OCI-LY7 (cell line): ENCODE measurements around the gene CTDSP1. TPM values are rescaled to one million over a fixed set of nuclear protein-coding genes. Genes with fewer than 3 reads are reported as not detected.

Experiments
- BruUV-seq: library from RNA; stranded (reverse); fragments of 400-500 nt; replicated peaks from 2 replicates; lab custom pipeline; 2021; lab: Mats Ljungman, UMichigan
- CTCF ChIA-PET: fragments of 300-600 bp; sonication (Branson Sonifier 250); formaldehyde crosslinking; loops from one replicate; lab custom pipeline; 2022; ENCODE audit warnings: antibody characterized with exemption; ENCODE audit not compliant: unreplicated experiment; lab: Charles Lee
- POLR2A ChIA-PET: fragments of 300-600 bp; sonication (Branson Sonifier 250); formaldehyde crosslinking; loops from one replicate; lab custom pipeline; 2022; ENCODE audit warnings: antibody characterized with exemption; lab: Charles Lee
- DNase-seq: peaks from one replicate; pipeline ENCODE4 v3.0.0-alpha.2; 2015; ENCODE audit warnings: low spot score
- H2AFZ ChIP-seq: fragments of 200-600 bp; sonication (generic), shearing (Covaris generic); 2 replicates; pipeline ENCODE4 v1.6.1; 2014; ENCODE audit warnings: mild to moderate bottlenecking, antibody characterized with exemption, low read length, moderate library complexity
- H3K27ac ChIP-seq: fragments of 200-600 bp; sonication (generic); 2 replicates; pipeline ENCODE4 v1.5.1; 2014; ENCODE audit warnings: mixed run types, low read depth, mild to moderate bottlenecking, moderate library complexity, low read length, inconsistent platforms; ENCODE audit not compliant: poor library complexity, severe bottlenecking
- H3K36me3 ChIP-seq: fragments of 200-600 bp; sonication (generic); 2 replicates; pipeline ENCODE4 v1.6.1; 2014; ENCODE audit warnings: mild to moderate bottlenecking, antibody characterized with exemption, low read length, moderate library complexity, mixed read lengths; ENCODE audit not compliant: insufficient read depth
- H3K4me1 ChIP-seq: fragments of 200-600 bp; sonication (generic); 2 replicates; pipeline ENCODE4 v1.5.1; 2014; ENCODE audit warnings: mild to moderate bottlenecking, low read length; ENCODE audit not compliant: insufficient read depth, poor library complexity, severe bottlenecking
- H3K4me2 ChIP-seq: fragments of 200-600 bp; sonication (generic); 2 replicates; pipeline ENCODE4 v1.6.1; 2014; ENCODE audit warnings: mild to moderate bottlenecking, low read length
- H3K4me3 ChIP-seq: fragments of 200-600 bp; sonication (generic); 2 replicates; pipeline ENCODE4 v1.5.1; 2014; ENCODE audit warnings: mild to moderate bottlenecking, low read depth, low read length; ENCODE audit not compliant: poor library complexity, severe bottlenecking
- H3K79me2 ChIP-seq: fragments of 200-600 bp; sonication (generic); 2 replicates; pipeline ENCODE4 v1.6.1; 2016; ENCODE audit warnings: low read depth, mild to moderate bottlenecking, low read length, moderate library complexity, mixed read lengths; ENCODE audit not compliant: insufficient read depth
- H3K9me2 ChIP-seq: fragments of 200-600 bp; sonication (generic); 2 replicates; pipeline ENCODE4 v1.6.1; 2016; ENCODE audit warnings: mild to moderate bottlenecking, low read length, mixed read lengths; ENCODE audit not compliant: insufficient read depth
- H3K9me3 ChIP-seq: fragments of 200-600 bp; sonication (generic); 2 replicates; pipeline ENCODE4 v1.6.1; 2014; ENCODE audit warnings: mild to moderate bottlenecking, mixed run types, low read length, mixed read lengths
- H4K20me1 ChIP-seq: fragments of 200-600 bp; sonication (generic); 2 replicates; pipeline ENCODE4 v1.6.1; 2014; ENCODE audit warnings: mild to moderate bottlenecking, antibody characterized with exemption, low read length, moderate library complexity, mixed read lengths; ENCODE audit not compliant: insufficient read depth
- EZH2phosphoT487 ChIP-seq: fragments of 200-600 bp; sonication (generic); IDR thresholded peaks from 2 replicates; pipeline ENCODE4 v1.6.1; 2018; ENCODE audit warnings: low read depth, borderline replicate concordance, mild to moderate bottlenecking, mixed run types, antibody characterized with exemption, low read length, moderate library complexity, mixed read lengths
- intact Hi-C: fragments of 100-400 bp; cut with micrococcal nuclease; formaldehyde crosslinking; loops from one replicate; pipeline ENCODE4 v1.10.0; 2022; ENCODE audit not compliant: unreplicated experiment
- total RNA-seq, 2 experiments: library from RNA; depleted of rRNA in 1 of 2; stranded (reverse); fragments of >200 nt in 1 of 2; shearing (Covaris generic) in 1 of 2; gene quantifications; 2 replicates each; pipeline ENCODE4 v1.2.3, GENCODE V29; 2014 to 2022
- TF ChIP-seq, protein P1 (sequence below): fragments of 200-600 bp; sonication (generic); conservative IDR thresholded peaks from 2 replicates; pipeline ENCODE4 v1.5.1; 2014; ENCODE audit warnings: mild to moderate bottlenecking, antibody characterized with exemption, low read length, moderate library complexity, mixed read lengths

Gene CTDSP1
- total RNA-seq, 2 experiments from 2014 or later: 95.3 to 152 TPM

DNA sequence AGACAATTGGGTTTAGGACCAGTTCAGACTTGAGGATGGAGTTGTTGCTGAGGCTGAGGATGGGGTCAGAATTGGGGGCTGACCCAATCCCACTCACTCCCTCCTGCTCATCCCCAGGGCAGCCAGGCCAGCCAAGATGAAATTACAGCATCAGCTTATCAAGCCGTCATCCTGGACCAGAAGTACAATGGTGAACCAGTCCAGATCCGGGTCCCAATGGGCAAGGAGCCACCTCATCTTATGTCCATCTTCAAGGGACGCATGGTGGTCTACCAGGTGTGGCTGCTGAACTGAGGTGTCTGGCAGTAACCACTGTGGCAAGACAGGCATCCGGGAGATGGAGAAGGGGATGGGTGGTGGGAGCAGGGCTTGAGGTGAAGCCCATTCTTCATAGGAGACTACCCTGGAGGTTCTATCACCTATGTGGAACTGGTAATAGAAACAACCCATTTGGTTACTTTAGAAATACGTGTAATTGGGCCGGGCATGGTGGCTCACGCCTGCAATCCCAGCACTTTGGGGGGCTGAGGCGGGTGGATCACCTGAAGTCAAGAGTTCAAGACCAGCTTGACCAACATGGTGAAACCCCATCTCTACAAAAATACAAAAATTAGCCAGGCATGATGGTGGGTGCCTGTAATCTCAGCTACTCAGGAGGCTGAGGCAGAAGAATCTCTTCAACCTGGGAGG lies 33.2 kb downstream of the CTDSP1 start:
- Histone ChIP-seq H3K4me3 (no peak overlapping the region), H3K9me2 (no peaks in the 10 kb centered on the region), H2AFZ (no peak overlapping the region), H3K79me2 (no peaks in the 10 kb centered on the region), H3K9me3 (no peaks in the 10 kb centered on the region), H3K36me3 (no peaks in the 10 kb centered on the region), H3K4me1 (no peaks in the 10 kb centered on the region), H3K27ac (no peak overlapping the region), H3K4me2 (no peak overlapping the region), H4K20me1 (no peaks in the 10 kb centered on the region)
- ChIA-PET POLR2A (no interaction called here), CTCF (no interaction called here)
- BruUV-seq: no TSS peak
- TF ChIP-seq, protein P1, sequence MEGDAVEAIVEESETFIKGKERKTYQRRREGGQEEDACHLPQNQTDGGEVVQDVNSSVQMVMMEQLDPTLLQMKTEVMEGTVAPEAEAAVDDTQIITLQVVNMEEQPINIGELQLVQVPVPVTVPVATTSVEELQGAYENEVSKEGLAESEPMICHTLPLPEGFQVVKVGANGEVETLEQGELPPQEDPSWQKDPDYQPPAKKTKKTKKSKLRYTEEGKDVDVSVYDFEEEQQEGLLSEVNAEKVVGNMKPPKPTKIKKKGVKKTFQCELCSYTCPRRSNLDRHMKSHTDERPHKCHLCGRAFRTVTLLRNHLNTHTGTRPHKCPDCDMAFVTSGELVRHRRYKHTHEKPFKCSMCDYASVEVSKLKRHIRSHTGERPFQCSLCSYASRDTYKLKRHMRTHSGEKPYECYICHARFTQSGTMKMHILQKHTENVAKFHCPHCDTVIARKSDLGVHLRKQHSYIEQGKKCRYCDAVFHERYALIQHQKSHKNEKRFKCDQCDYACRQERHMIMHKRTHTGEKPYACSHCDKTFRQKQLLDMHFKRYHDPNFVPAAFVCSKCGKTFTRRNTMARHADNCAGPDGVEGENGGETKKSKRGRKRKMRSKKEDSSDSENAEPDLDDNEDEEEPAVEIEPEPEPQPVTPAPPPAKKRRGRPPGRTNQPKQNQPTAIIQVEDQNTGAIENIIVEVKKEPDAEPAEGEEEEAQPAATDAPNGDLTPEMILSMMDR: no peak
- TF ChIP-seq EZH2phosphoT487: no peak
- no peak for DNase-seq
- intact Hi-C loops: loop anchor here (10.0 kb wide), 1 partner anchor 412 kb away; no protein-coding TSS in a partner anchor

- POLR2A ChIA-PET: no interaction called here
These were observed 34.8 kb downstream of the CTDSP1 start for GRCh38 chr2:218434456-218434855.

More at GRCh38 chr2:218434456-218434855, 34.8 kb downstream of the CTDSP1 start:
- Histone ChIP-seq H3K36me3 (no peaks in the 10 kb centered on the region), H3K27ac (no peak overlapping the region), H3K79me2 (no peaks in the 10 kb centered on the region), H3K9me2 (no peaks in the 10 kb centered on the region), H3K9me3 (no peaks in the 10 kb centered on the region), H2AFZ (no peak overlapping the region), H3K4me2 (no peak overlapping the region), H4K20me1 (no peaks in the 10 kb centered on the region), H3K4me1 (peaks cover 9% of the 10 kb centered on the region), H3K4me3 (no peak overlapping the region)
- CTCF ChIA-PET: no interaction called here
- no TSS peak for BruUV-seq
- intact Hi-C loops: loop anchor here (10.0 kb wide), 1 partner anchor 410 kb away; no protein-coding TSS in a partner anchor
- DNase-seq: no peak
- TF ChIP-seq EZH2phosphoT487: no peak
- TF ChIP-seq, protein P1: no peak
